HG03108 (cell line): Measurements from ENCODE around the gene SLC22A25.
"Not testable (repeated sequence)": the region's sequence is repeated elsewhere in the genome, so short reads cannot be mapped to it uniquely, and the experiment has no call there.

Experiments
- ATAC-seq: cut with Tn5 transposase; IDR thresholded peaks from one replicate; pipeline ENCODE4 v1.9.1; 2021; ENCODE audit warnings: moderate library complexity; ENCODE audit not compliant: unreplicated experiment

Gene SLC22A25

DNA sequence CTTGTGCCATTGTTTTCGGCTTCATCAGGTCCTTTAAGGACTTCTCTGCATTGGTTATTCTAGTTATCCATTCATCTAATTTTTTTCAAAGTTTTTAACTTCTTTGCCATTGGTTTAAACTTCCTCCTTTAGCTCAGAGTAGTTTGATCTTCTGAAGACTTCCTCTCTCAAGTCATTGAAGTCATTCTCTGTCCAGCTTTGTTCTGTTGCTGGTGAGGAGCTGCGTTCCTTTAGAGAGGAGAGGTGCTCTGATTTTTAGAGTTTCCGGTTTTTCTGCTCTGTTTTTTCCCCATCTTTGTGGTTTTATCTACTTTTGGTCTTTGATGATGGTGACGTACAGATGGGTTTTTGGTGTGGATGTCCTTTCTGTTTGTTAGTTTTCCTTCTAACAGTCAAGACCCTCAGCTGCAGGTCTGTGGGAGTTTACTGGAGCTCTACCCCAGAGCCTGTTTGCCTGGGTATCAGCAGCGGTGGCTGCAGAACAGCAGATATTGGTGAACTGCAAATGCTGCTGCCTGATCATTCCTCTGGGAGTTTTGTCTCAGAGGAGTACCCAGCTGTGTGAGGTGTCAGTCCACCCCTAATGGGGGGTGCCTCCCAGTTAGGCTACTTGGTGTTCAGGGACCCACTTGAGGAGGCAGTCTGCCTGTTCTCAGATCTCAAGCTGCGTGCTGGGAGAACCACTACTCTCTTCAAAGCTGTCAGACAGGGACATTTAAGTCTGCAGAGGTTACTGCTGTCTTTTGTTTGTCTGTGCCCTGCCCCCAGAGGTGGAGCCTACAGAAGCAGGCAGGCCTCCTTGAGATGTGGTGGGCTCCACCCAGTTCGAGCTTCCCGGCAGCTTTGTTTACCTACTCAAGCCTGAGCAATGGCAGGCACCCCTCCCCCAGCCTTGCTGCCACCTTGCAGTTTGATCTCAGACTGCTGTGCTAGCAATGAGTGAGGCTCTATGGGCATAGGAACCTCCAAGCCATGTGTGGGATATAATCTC lies 7.6 kb downstream of the SLC22A25 start:
- not testable (repeated sequence) for ATAC-seq

DNA sequence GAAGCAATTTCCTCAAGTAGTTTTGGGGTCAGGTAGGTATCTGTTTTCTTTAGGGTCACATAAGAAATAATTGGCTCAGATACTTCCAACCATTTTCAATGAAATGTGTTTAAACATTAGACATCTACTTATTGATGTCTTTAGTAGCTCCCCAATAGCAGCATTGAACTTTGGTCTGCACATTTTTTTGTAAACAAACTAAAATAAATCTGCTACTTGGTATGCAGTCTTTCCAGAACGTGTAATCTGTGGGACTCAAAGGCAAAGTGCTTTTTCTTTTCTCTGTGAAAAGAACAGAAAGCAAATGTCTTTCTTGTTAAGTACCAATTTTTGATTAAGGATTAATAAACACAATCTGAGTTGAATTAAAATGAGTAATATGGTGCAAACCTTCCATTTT lies 13.6 kb downstream of the SLC22A25 start:
- ATAC-seq: no peak

DNA sequence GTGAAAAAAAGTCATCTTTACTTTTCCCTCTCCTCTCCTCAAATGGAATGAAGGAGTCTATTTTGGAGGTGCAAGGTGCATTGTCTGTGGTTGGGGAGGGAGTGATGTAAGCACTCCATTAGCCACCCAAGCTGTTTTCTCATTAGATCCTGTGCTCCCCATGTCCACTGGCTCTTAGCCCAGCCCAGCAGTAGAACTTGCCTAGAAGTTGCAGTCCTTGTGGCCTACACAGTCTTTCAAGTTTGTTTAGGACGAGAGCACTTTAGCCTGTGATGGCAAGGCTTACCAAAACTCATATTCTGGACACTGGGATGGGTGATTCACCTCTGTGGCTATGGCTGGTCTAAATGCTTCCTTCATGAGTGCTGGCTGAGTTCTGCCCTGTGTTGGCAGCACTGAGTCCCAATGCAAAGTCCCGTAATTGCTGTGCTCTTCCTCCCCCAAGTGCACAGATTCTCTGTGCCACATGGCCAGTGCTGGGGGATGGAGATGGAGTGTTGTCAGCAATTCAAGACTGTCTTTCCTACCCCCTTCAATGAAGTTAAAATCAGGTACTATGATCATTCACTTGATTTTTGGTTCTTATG lies 15.8 kb downstream of the SLC22A25 start:
- no peak for ATAC-seq

DNA sequence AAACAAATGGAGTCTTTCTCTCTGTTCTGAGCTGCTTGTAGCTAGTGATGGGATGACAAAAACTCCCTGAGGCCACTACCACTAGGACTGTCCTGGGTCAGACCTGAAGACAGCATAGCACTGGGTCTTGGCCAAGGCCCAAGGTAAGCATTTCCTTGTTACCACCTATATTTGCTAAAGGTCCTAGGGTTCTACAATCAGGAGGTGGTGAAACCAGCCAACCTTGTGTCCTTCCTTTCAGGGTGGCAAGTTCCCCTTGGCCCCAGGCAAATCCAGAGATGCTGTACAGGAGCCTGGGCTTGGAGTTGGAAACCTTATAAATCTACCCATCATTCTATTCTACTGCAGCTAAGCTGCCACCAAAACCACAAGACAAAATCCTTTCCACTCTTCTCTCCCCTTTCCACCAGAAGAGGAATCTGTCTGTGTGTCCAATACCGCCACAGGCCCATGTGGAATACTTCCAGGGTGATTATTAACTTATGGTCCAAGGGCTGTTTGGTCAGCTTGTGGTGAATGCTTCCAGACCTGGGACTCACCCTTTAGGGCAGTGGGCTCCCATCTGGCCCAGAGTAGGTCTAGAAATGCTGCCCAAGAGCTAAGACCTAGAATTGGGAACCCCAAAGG lies 16.8 kb downstream of the SLC22A25 start:
- no peak for ATAC-seq

DNA sequence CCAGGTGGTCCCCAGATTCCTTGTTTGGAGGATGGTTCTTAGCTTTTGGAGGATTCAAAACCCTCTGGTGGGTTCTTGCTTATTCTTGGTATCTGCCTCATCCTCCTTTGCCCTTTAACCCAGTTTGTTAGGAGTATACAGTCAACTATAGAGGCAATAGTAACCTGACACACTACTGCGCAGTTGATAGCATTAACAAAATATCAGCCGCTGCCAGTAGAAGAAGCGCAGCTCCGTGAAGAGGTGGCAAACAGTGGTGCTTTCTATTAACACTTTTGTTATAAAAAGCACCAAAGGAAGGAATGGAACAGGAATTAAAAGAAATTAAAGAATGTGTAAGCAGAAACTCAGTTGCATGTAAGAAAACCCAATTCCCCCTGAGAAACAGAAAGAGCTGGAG lies 29.3 kb downstream of the SLC22A25 start:
- no peak for ATAC-seq

DNA sequence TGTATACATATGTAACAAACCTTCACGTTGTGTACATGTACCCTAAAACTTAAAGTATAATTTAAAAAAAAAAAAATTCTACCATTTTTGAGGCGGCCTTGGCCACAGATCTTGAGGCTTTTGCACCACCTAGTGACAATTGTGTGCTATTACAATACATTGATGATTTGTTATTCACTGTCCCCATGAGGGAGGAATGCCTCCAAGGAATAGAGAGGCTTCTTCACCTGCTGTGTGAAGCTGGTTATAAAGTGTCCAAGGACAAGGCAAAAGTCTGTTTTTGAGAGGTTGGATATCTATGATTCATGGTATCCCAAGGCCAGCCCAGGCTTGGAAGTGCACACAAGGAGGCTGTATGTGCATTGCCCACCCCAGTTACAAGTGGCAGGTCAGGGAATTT lies 30.7 kb downstream of the SLC22A25 start:
- no peak for ATAC-seq

DNA sequence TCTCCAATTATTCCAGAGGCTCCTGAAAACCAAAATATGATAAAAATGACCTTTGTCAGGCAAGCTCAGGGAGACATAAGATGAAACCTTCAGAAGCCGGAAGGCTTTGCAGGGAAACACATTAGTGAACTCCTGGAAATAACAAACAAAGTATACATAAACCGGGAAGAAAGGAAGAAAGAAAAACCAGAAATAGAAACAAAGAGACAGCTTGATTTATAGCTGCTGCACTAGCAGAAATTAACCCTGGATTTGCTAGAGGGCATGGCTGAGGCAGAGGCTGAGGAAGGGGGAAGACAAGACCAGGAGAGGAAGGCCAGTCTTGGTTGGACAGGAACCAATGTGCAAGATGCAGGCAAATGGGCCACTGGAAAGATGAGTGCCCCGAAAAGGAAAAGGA lies 33.3 kb downstream of the SLC22A25 start:
- no peak for ATAC-seq
